GM12878 (cell line): ENCODE results near the gene BTBD1. TPM values are rescaled to one million over a fixed set of nuclear protein-coding genes. Genes with fewer than 3 reads are reported as not detected.

Experiments used
- microRNA-seq: library from miRNA; unstranded; fragments of <30 nt; microRNA quantifications from one replicate; pipeline ENCODE4, GENCODE V29; 2018
- polyA plus RNA-seq, 11 experiments: library from polyadenylated mRNA; depleted of rRNA in 4 of 11; unstranded in 6 of 11; stranded (reverse) in 5 of 11; fragments of >200 nt; fragmentation: Nextera tagmentation in 4 of 11; fragmentation: Illumina TruSeq in 1 of 11; extraction: Ambion mirVana in 4 of 11; extraction: Trizol in 1 of 11; gene quantifications; 1 replicate in 1 of 11; 2 replicates in 10 of 11; pipeline versions ENCODE4 v1.2.1 to v1.2.3, GENCODE V29; 2011 to 2016; ENCODE audit warnings: inconsistent platforms in 2 of 11, missing spikeins in 2 of 11, low read depth in 1 of 11
- small RNA-seq: library from RNA; depleted of rRNA; stranded (forward); fragments of <200 nt; gene quantifications from one replicate; pipeline ENCODE3, GENCODE V24; 2014
- total RNA-seq, 4 experiments: library from RNA; depleted of rRNA in 3 of 4; stranded (reverse); fragments of >200 nt in 3 of 4; fragmentation: Illumina TruSeq in 1 of 4; extraction: Trizol in 1 of 4; gene quantifications; 2 replicates each; pipeline versions ENCODE4 v1.2.1 to v1.2.3, GENCODE V29; 2013 to 2021

BTBD1 gene
- total and polyA plus RNA-seq, 10 of the 15 experiments (the other 5 are each of a cell fraction or from before 2014, with no cell fraction given), result 17.5 to 90.4 (median 73.1) TPM

Small RNA genes lying within 50 kb of the gene (microRNA-seq; reads per million reads assigned to microRNA genes)
- gene MIR4515, result 0.56 reads per million

Small RNA genes lying within 50 kb of the gene (small RNA-seq; reads per million reads assigned to genes)
- 0.20 reads per million for gene MIR4515

Other genes with a start within 250 kb of the BTBD1 start
- gene HOMER2, start 114.5 kb downstream of the BTBD1 start, total RNA-seq (2014; rRNA removed), result 0.65 and 5.0 TPM in 2 replicates
- 1.2 and 1.9 TPM in 2 replicates for gene HOMER2, start 114.5 kb downstream of the BTBD1 start, total RNA-seq (2014; rRNA removed; fragmentation: Illumina TruSeq; extraction: Trizol)
- gene HOMER2, start 114.5 kb downstream of the BTBD1 start, total RNA-seq (2021), result 1.7 and 2.3 TPM in 2 replicates
- 3.2 and 3.7 TPM in 2 replicates for gene HOMER2, start 114.5 kb downstream of the BTBD1 start, polyA plus RNA-seq (2011; rRNA removed)
- 1.1 and 1.3 TPM in 2 replicates for gene HOMER2, start 114.5 kb downstream of the BTBD1 start, polyA plus RNA-seq (2014; fragmentation: Illumina TruSeq; extraction: Trizol)
- gene HOMER2, start 114.5 kb downstream of the BTBD1 start, polyA plus RNA-seq (2014; fragmentation: Nextera tagmentation; extraction: Ambion mirVana), result 1 to 10 TPM; 1.0 to 1.4 TPM
- gene HOMER2, start 114.5 kb downstream of the BTBD1 start, polyA plus RNA-seq (2014; rRNA removed), result 0.60 and 0.93 TPM in 2 replicates
- gene HOMER2, start 114.5 kb downstream of the BTBD1 start, polyA plus RNA-seq (2016; fragmentation: Nextera tagmentation; extraction: Ambion mirVana), result 1 to 10 TPM; 2.5 to 2.6 TPM
- gene RAMAC, start 81.0 kb downstream of the BTBD1 start, total RNA-seq (2014; rRNA removed), result 32.3 and 34.9 TPM in 2 replicates
- 34.7 and 35.3 TPM in 2 replicates for gene RAMAC, start 81.0 kb downstream of the BTBD1 start, total RNA-seq (2014; rRNA removed; fragmentation: Illumina TruSeq; extraction: Trizol)
- 22.4 and 22.9 TPM in 2 replicates for gene RAMAC, start 81.0 kb downstream of the BTBD1 start, total RNA-seq (2021)
- gene RAMAC, start 81.0 kb downstream of the BTBD1 start, polyA plus RNA-seq (2011; rRNA removed), result 48.1 and 65.9 TPM in 2 replicates
- gene RAMAC, start 81.0 kb downstream of the BTBD1 start, polyA plus RNA-seq (2014; fragmentation: Illumina TruSeq; extraction: Trizol), result 33.6 and 41.4 TPM in 2 replicates
- gene RAMAC, start 81.0 kb downstream of the BTBD1 start, polyA plus RNA-seq (2014; fragmentation: Nextera tagmentation; extraction: Ambion mirVana), result 100 to 1,000 TPM in 1 of 2 experiments, 10 to 100 TPM in 1; 79.3 to 109 TPM
- 32.0 and 34.4 TPM in 2 replicates for gene RAMAC, start 81.0 kb downstream of the BTBD1 start, polyA plus RNA-seq (2014; rRNA removed)
- gene RAMAC, start 81.0 kb downstream of the BTBD1 start, polyA plus RNA-seq (2016; fragmentation: Nextera tagmentation; extraction: Ambion mirVana), result 10 to 100 TPM; 49.9 to 50.0 TPM
- gene C15orf40, start 55.6 kb downstream of the BTBD1 start, total RNA-seq (2014; rRNA removed), result 20.7 and 26.5 TPM in 2 replicates
- 23.4 and 26.3 TPM in 2 replicates for gene C15orf40, start 55.6 kb downstream of the BTBD1 start, total RNA-seq (2014; rRNA removed; fragmentation: Illumina TruSeq; extraction: Trizol)
- 20.7 and 21.3 TPM in 2 replicates for gene C15orf40, start 55.6 kb downstream of the BTBD1 start, total RNA-seq (2021)
- gene C15orf40, start 55.6 kb downstream of the BTBD1 start, polyA plus RNA-seq (2011; rRNA removed), result 24.1 and 32.5 TPM in 2 replicates
- gene C15orf40, start 55.6 kb downstream of the BTBD1 start, polyA plus RNA-seq (2014; fragmentation: Illumina TruSeq; extraction: Trizol), result 9.8 and 25.8 TPM in 2 replicates
- gene C15orf40, start 55.6 kb downstream of the BTBD1 start, polyA plus RNA-seq (2014; fragmentation: Nextera tagmentation; extraction: Ambion mirVana), result 10 to 100 TPM; 59.9 to 70.0 TPM
- 31.2 and 44.0 TPM in 2 replicates for gene C15orf40, start 55.6 kb downstream of the BTBD1 start, polyA plus RNA-seq (2014; rRNA removed)
- 10 to 100 TPM; 59.1 to 64.3 TPM for gene C15orf40, start 55.6 kb downstream of the BTBD1 start, polyA plus RNA-seq (2016; fragmentation: Nextera tagmentation; extraction: Ambion mirVana)
- gene TM6SF1, start 40.4 kb upstream of the BTBD1 start, total RNA-seq (2014; rRNA removed), result 0.56 and 0.98 TPM in 2 replicates
- 0.92 and 1.2 TPM in 2 replicates for gene TM6SF1, start 40.4 kb upstream of the BTBD1 start, total RNA-seq (2014; rRNA removed; fragmentation: Illumina TruSeq; extraction: Trizol)
- gene TM6SF1, start 40.4 kb upstream of the BTBD1 start, total RNA-seq (2021), result 1.1 and 1.2 TPM in 2 replicates
- 1.1 and 1.3 TPM in 2 replicates for gene TM6SF1, start 40.4 kb upstream of the BTBD1 start, polyA plus RNA-seq (2011; rRNA removed)
- gene TM6SF1, start 40.4 kb upstream of the BTBD1 start, polyA plus RNA-seq (2014; fragmentation: Illumina TruSeq; extraction: Trizol), result 0.82 and 1.1 TPM in 2 replicates
- gene TM6SF1, start 40.4 kb upstream of the BTBD1 start, polyA plus RNA-seq (2014; fragmentation: Nextera tagmentation; extraction: Ambion mirVana), result 1 to 10 TPM in 1 of 2 experiments, under 1 TPM in 1; 0.90 to 2.3 TPM
- gene TM6SF1, start 40.4 kb upstream of the BTBD1 start, polyA plus RNA-seq (2014; rRNA removed), result 0.78 and 0.84 TPM in 2 replicates
- 1 to 10 TPM; 1.2 to 2.7 TPM for gene TM6SF1, start 40.4 kb upstream of the BTBD1 start, polyA plus RNA-seq (2016; fragmentation: Nextera tagmentation; extraction: Ambion mirVana)
- 10.6 and 13.8 TPM in 2 replicates for gene HDGFL3, start 140.6 kb upstream of the BTBD1 start, total RNA-seq (2014; rRNA removed)
- gene HDGFL3, start 140.6 kb upstream of the BTBD1 start, total RNA-seq (2014; rRNA removed; fragmentation: Illumina TruSeq; extraction: Trizol), result 40.6 and 42.2 TPM in 2 replicates
- gene HDGFL3, start 140.6 kb upstream of the BTBD1 start, total RNA-seq (2021), result 29.8 and 34.3 TPM in 2 replicates
- gene HDGFL3, start 140.6 kb upstream of the BTBD1 start, polyA plus RNA-seq (2011; rRNA removed), result 31.6 and 54.1 TPM in 2 replicates
- 40.5 and 45.1 TPM in 2 replicates for gene HDGFL3, start 140.6 kb upstream of the BTBD1 start, polyA plus RNA-seq (2014; fragmentation: Illumina TruSeq; extraction: Trizol)
- gene HDGFL3, start 140.6 kb upstream of the BTBD1 start, polyA plus RNA-seq (2014; fragmentation: Nextera tagmentation; extraction: Ambion mirVana), result 1 to 10 TPM; 5.6 to 6.6 TPM
- 9.7 and 18.1 TPM in 2 replicates for gene HDGFL3, start 140.6 kb upstream of the BTBD1 start, polyA plus RNA-seq (2014; rRNA removed)
- 10 to 100 TPM; 12.7 to 13.4 TPM for gene HDGFL3, start 140.6 kb upstream of the BTBD1 start, polyA plus RNA-seq (2016; fragmentation: Nextera tagmentation; extraction: Ambion mirVana)
- not detected in 2 replicates for gene BNC1, start 217.4 kb upstream of the BTBD1 start, total RNA-seq (2014; rRNA removed)
- gene BNC1, start 217.4 kb upstream of the BTBD1 start, total RNA-seq (2014; rRNA removed; fragmentation: Illumina TruSeq; extraction: Trizol), result not detected in 2 replicates
- not detected in 2 replicates for gene BNC1, start 217.4 kb upstream of the BTBD1 start, total RNA-seq (2021)
- not detected in 2 replicates for gene BNC1, start 217.4 kb upstream of the BTBD1 start, polyA plus RNA-seq (2011; rRNA removed)
- 0.01 TPM in 1 of 2 replicates, not detected in the other for gene BNC1, start 217.4 kb upstream of the BTBD1 start, polyA plus RNA-seq (2014; fragmentation: Illumina TruSeq; extraction: Trizol)
- not detected for gene BNC1, start 217.4 kb upstream of the BTBD1 start, polyA plus RNA-seq (2014; fragmentation: Nextera tagmentation; extraction: Ambion mirVana)
- gene BNC1, start 217.4 kb upstream of the BTBD1 start, polyA plus RNA-seq (2014; rRNA removed), result not detected in 2 replicates
- not detected for gene BNC1, start 217.4 kb upstream of the BTBD1 start, polyA plus RNA-seq (2016; fragmentation: Nextera tagmentation; extraction: Ambion mirVana)